SK-N-SH (cell line): ENCODE measurements around the gene FAM184B.

Source experiments
- CTCF ChIP-seq: fragments of 200-600 bp; sonication (generic); IDR thresholded peaks from 2 replicates; pipeline ENCODE4 v1.6.1; 2017; ENCODE audit warnings: antibody characterized with exemption, mild to moderate bottlenecking, moderate library complexity
- EP300 ChIP-seq, 2 experiments: IDR thresholded peaks; 2 replicates each; pipeline versions ENCODE4 v1.4.0 to v1.6.1; 2012; ENCODE audit warnings: borderline replicate concordance in 1 of 2, low read depth in 1 of 2, low read length in 1 of 2
- EZH2phosphoT487 ChIP-seq: fragments of 200-600 bp; sonication (generic); IDR thresholded peaks from 2 replicates; pipeline ENCODE4 v1.6.1; 2017; ENCODE audit warnings: low read depth, mixed run types, mild to moderate bottlenecking, antibody characterized with exemption, moderate library complexity, borderline replicate concordance
- FOXJ3 ChIP-seq: sonication (generic); formaldehyde crosslinking; IDR thresholded peaks from 2 replicates; pipeline ENCODE4 v1.5.1; 2020; ENCODE audit warnings: mild to moderate bottlenecking, missing genetic modification reagents
- FOXM1 ChIP-seq: IDR thresholded peaks from 2 replicates; pipeline ENCODE4 v1.4.0; 2012; ENCODE audit warnings: low read depth, mild to moderate bottlenecking
- GABPA ChIP-seq: IDR thresholded peaks from 2 replicates; pipeline ENCODE4 v1.4.0; 2012; ENCODE audit warnings: low read depth, mild to moderate bottlenecking
- RAD21 ChIP-seq: IDR thresholded peaks from 2 replicates; pipeline ENCODE4 v1.6.1; 2012; ENCODE audit warnings: mild to moderate bottlenecking, low read length
- RCOR1 ChIP-seq: fragments of 150-350 bp; IDR thresholded peaks from 2 replicates; pipeline ENCODE4 v1.6.1; 2017; ENCODE audit warnings: antibody characterized with exemption, low read length
- REST ChIP-seq: IDR thresholded peaks from 2 replicates; pipeline ENCODE4 v1.6.1; 2012; ENCODE audit warnings: mild to moderate bottlenecking, low read depth, low read length, moderate library complexity
- RFX5 ChIP-seq: IDR thresholded peaks from 2 replicates; pipeline ENCODE4 v1.6.1; 2012; ENCODE audit warnings: mild to moderate bottlenecking, improper control_type of control experiment, low read length
- SMC3 ChIP-seq: IDR thresholded peaks from 2 replicates; pipeline ENCODE4 v1.6.1; 2012; ENCODE audit warnings: low read depth, low read length, improper control_type of control experiment
- TAF1 ChIP-seq: IDR thresholded peaks from 2 replicates; pipeline ENCODE4 v1.6.1; 2012; ENCODE audit warnings: low read depth, mild to moderate bottlenecking, low read length, moderate library complexity, borderline replicate concordance
- USF1 ChIP-seq: IDR thresholded peaks from 2 replicates; pipeline ENCODE4 v1.4.0; 2012; ENCODE audit warnings: low read depth, borderline replicate concordance
- YY1 ChIP-seq: IDR thresholded peaks from 2 replicates; pipeline ENCODE4 v1.4.0; 2012; ENCODE audit warnings: low read depth, mild to moderate bottlenecking

GRCh38 chr4:17605236-17605635 is 176.2 kb downstream of the FAM184B start:
- TF ChIP-seq FOXJ3 (CRISPR knock-in tag) (no peak), GABPA (no peak), FOXM1 (no peak), YY1 (no peak), SMC3 (no peak), TAF1 (no peak), CTCF (no peak), RFX5 (no peak), EP300 (IDR thresholded peaks at IDR 0.05; ENCODE audit: borderline replicate concordance in 1 of 2, low read depth in 1 of 2, low read length in 1 of 2) (no peak), REST (no peak), RCOR1 (no peak), EZH2phosphoT487 (no peak), RAD21 (no peak), USF1 (no peak)
